Activated T-helper 1 cell treated with anti-CD3 and anti-CD28 coated beads, Interleukin-2, amount 50 U/mL, for 16 hours (primary cell): ENCODE data around the gene STAC2.
A peak's percentile ranks its signal among the peaks of the same experiment; 100 is the strongest.

Experiments
- DNase-seq, 2 donors: peaks; one replicate each; pipeline ENCODE4 v3.0.0-alpha.2; 2020; ENCODE audit warnings: low read depth in 1 of 2, low spot score in 1 of 2

Gene STAC2

GRCh38 chr17:39209317-39210092 is 16.2 kb downstream of the STAC2 start:
- DNase-seq = peak in 1 of 2 donors; percentile 60

DNA sequence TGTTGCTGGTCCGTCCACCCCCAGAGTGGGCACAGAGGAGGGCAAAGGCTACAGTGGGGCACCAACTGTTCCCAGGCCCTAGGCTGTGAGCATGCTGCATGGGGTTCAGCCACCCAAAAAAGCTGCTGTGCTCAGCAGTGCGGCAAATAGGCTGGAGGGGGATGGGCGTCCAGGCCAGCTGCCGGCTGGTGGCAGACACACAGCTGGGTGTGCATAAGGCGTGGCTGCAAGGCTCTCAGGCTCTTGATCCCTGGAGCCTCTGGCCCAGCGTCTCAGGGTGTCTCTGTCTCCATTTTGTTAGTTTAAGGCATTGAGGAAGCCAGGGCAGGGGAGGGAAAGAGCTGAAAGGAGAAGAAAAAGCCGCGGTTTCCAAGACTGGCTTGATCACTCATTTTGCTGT is 16.9 kb downstream of the STAC2 start:
- DNase-seq = no peak

- no peak for DNase-seq
These were observed 17.6 kb downstream of the STAC2 start for GRCh38 chr17:39208136-39208535.

- no peak for DNase-seq
These were observed 20.6 kb downstream of the STAC2 start for GRCh38 chr17:39205112-39205526.

GRCh38 chr17:39204245-39204644 is 21.5 kb downstream of the STAC2 start:
- no peak for DNase-seq

DNA sequence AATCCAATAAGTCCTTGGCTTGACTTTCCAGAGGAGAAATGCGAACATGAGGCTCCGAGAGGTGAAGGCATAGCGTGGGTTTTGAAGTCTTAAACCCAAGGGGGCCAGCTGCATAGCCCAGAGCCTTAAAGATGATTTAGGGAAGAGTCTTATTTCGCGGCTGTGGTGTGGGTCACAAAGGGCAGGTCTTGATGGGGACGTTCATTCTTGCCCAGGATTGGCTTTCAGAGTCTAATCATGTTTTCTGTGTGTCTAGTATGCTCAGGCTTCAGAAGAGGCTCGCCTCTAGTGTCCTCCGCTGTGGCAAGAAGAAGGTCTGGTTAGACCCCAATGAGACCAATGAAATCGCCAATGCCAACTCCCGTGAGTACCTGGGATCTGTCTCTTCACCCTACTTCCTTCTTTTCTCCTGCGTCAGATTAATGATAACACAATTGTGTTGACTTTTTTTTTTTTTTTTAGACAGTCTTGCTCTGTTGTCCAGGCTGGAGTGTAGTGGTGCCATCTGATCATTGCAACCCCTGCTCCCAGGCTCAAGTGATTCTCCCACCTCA is 24.7 kb downstream of the STAC2 start:
- DNase-seq = no peak

GRCh38 chr17:39200070-39200879 is 25.5 kb downstream of the STAC2 start, which contains the start of gene RPL19:
Gene RPL19 (plus strand): TSS chr17:39200283. CDS start chr17:39200345, 62 bp downstream.
- DNase-seq = peak; percentile 65 to 70

DNA sequence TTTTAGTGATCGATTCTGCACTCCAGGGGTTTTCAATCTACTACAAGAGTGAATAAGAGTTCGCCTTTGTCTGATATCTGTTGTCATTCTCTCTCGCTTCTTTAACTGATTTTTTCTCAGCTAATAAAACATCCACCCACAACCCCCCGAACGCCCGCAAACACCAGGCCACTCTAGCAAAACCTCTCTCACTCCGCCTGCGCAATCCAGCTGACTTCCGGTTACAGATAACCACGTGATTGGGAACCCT is 26.0 kb downstream of the STAC2 start:
- peak; percentile 70 to 78 for DNase-seq

DNA sequence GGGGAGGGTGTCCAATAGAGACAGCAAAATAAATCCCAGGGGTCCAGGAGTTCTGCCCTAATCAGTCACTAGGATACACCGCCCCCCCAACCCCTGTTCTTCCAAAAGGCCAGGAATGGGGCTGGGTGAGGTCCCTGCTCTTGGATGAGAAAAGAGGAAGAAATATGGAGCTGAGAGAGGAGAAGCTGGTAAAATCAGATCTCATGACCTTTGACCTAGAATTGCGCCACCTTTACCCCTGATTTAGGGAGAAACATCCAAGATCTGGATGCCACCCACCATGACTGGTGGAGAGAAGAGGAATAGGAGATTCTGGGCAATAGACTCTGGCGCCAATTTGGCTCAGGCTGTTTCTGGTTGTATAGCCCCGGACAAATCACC is 27.6 kb downstream of the STAC2 start:
- DNase-seq = no peak

DNA sequence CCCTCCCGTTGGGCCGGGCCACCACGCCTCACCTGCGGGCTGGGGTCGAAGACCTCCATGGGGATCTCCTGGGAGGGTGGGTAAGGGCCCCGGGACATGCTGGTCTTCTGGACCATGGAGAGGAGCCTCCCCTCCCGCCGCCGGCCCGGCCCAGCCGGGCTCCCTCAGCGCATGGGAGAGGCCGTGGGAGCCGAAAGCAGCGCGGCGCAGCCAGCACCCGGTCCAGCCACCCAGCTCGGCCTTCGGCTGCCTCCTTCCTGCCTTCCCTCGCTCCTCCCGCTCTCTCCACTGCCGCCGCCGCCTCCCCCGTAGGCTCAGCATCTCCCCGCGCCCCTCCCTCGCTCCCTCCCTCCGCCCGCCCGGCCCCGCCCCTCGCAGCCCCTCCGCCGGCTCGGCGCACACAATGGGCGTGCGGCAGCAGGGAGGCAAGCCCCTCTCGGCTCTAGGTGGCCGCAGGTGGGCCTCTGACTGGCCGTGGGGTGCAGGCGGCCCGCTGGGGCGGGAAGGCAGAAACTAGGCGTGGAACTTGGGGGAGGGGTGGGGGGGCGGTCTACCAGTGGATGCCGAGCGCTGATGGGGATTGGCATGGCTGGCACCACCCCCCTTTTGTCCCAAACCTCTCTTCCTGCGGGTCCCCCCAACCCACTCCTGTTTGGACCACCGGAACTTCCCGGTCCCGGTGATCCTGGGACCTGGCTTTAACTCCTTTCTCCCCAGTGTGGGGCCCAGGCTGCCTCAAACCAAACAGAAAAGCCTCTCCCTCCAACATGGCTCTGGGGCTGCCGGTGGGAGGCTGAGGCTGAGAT is 28.2 kb downstream of the STAC2 start, which contains the start of gene CACNB1:
TSS of gene CACNB1 (minus strand) at position 290 of the 806 bp plus-strand sequence. CDS start at position 116, 174 bp downstream.
- DNase-seq = peak; percentile 40 to 60

DNA sequence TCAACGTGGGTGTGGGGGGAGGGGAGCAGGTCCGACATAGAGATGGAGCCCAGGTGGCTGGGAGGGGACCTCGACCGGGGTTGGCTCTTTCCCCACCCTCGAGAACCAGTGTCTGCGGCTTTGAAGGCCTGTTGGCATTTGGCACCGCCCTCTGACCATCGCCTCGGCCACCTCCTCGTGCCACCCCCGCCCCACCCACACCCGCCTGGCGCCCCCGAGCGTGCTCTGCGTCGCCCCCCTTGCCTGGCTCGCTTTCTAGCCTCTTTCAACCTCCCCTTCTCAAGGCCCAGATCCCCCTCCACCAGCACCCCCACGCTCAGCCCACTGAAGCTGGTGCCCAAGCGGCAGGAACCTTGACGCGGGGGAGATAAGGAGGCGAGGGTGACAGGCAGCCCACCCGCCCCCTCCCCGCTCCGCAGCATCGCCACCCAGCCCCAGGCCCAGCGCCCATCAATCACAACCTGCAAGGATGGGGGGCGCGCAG is 28.9 kb downstream of the STAC2 start:
- DNase-seq = no peak

GRCh38 chr17:39196241-39196807 is 29.4 kb downstream of the STAC2 start:
- no peak for DNase-seq

DNA sequence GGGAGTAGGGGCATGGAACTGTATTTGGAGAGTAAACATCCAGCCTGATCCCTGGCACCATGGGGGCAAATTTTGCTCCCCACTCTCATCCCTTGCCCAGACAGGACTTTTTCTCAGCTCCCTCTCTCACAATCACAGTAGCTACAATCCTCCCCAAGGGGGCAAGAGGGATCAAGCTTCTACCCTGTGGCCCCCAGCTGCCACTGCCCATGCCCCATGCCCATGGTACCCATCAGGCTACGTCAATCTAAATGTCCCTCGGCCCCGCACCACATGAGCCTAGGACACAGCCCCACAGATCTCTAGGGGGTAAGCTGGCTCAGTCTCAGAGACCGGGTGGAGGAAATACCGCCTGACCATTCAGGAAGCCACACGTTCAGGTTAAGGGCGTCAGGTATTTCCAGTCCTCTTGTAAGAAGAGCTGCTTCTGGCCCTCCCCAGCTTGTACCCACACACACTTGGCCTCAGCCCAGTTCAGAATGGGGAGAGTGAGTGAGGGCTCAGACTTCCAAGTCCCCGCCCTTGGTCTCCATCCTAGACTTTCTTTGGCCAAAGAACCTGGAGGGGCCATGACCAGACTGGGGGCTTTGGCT is 30.1 kb downstream of the STAC2 start:
- DNase-seq = no peak

- DNase-seq = no peak
These were observed 30.7 kb downstream of the STAC2 start for GRCh38 chr17:39194985-39195524.

DNA sequence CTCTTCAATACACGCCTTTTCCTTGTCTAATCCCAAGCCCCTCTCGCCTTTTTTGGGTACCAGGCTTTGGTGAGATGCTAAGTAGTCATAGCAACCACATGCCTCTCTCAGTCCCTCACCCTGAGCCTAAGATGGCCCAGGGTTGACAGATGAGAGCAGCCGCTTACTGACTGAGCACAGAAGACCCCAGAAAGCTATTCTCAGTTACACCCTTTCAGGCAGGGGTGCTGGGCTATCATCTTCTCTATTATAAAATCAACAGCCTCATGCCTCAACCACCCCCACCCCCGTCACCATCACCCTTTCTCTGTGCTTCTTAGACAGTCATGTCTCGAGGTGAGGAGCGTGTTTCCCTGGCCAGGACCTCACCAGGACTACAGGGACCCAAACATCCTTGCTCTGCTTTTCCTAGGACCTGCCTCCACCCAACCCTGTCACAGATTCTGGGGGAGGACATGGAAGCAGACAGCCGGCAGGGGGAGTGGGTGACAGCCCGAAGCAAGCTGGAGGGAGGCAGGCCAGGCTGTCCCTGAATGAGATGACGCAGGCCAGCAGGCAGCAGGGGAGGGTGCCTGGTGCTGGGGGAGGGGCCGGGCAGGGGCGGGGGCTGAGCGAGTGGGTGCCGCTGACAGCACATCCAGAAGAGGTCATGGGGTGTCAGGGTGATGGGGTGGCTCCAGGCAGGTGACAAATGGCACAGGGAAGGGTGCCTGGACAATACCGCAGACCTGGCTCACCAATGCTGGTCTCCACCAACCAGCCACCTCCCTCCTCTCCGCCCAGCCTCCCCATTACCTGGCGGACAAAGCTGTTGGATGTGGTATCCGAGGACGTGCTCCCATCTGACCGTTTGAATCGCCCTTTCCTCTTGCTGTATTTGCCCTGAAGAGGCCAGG is 31.4 kb downstream of the STAC2 start:
- DNase-seq = no peak

- no peak for DNase-seq
These were observed 32.4 kb downstream of the STAC2 start for GRCh38 chr17:39193346-39193745.

DNA sequence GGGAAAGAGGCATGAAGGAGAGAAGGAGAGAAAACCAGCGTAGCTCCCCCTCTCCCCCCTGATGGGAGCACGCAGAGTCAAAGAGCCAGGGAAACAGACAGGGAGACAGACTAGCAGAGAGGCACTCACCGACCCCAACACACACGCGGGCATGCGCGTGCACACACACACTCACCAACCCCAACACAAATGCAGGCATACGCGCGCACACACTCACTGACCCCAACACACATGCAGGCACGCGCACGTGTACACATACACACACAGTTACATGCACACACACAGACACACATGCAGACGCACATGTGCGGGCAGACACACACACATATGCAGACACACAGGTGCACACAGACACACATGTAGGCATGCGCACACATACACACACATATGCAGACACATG is 32.8 kb downstream of the STAC2 start:
- DNase-seq = no peak

- DNase-seq = no peak
These were observed 33.8 kb downstream of the STAC2 start for GRCh38 chr17:39191750-39192510.
